K562 (cell line): Measurements from ENCODE around the gene TMEM79. TPM values are rescaled to one million over a fixed set of nuclear protein-coding genes. Genes with fewer than 3 reads are reported as not detected.
A peak's percentile ranks its signal among the peaks of the same experiment; 100 is the strongest.

Experiments
- ATAC-seq: fragments of 200-7000 bp; cut with Tn5 transposase; 3 replicates; pipeline ENCODE4 v1.9.1; 2020; ENCODE audit warnings: moderate library complexity
- BruUV-seq: library from RNA; stranded (reverse); fragments of 400-500 nt; replicated peaks from 2 replicates; lab custom pipeline; 2021; lab: Mats Ljungman, UMichigan
- CTCF ChIA-PET: fragments of 300-600 bp; formaldehyde crosslinking; extraction: SDS; loops from one replicate; lab custom pipeline; 2021; ENCODE audit warnings: low intra/inter-chr PET ratio; lab: Yijun Ruan, JAX
- POLR2A ChIA-PET: fragments of 300-600, 350-650 bp; sonication (Branson Sonifier 250); formaldehyde crosslinking; extraction: SDS; loops from one replicate; lab custom pipeline; 2021; ENCODE audit warnings: antibody characterized with exemption, inconsistent platforms; lab: Yijun Ruan, JAX
- DNase-seq, 4 experiments: peaks; one replicate each; pipeline versions ENCODE4 v3.0.0 to v3.0.0-alpha.2; 2011 to 2018; ENCODE audit warnings: low spot score in 3 of 4, mixed read lengths in 3 of 4; ENCODE audit errors: extremely low read depth in 1 of 4
- FAIRE-seq: peaks from 2 replicates; lab custom pipeline; 2011; peaks lifted over from hg19 to GRCh38; lab: Jason Lieb, UNC
- H2AFZ ChIP-seq: 2 replicates; pipeline ENCODE4 v1.6.0; 2011; ENCODE audit warnings: low read depth, low read length, control low read depth, inconsistent platforms
- H3K27ac ChIP-seq: fragments of 200-600 bp; 3 replicates; pipeline ENCODE4 v1.8.0; 2011; ENCODE audit warnings: low read depth, mild to moderate bottlenecking, control low read depth, inconsistent platforms, low read length, moderate library complexity, mixed read lengths; ENCODE audit errors: extremely low read depth
- H3K27me3 ChIP-seq, 2 experiments: fragments of 300-600 bp in 1 of 2; 2 replicates in 1 of 2; 3 replicates in 1 of 2; pipeline versions ENCODE4 v1.6.0 to v1.8.0; 2011; ENCODE audit warnings: inconsistent platforms in 2 of 2, low read length in 2 of 2, mild to moderate bottlenecking in 1 of 2, mixed read lengths in 1 of 2, moderate library complexity in 1 of 2; ENCODE audit not compliant: control insufficient read depth in 2 of 2, insufficient read depth in 2 of 2
- H3K36me3 ChIP-seq: fragments of 300-600 bp; 3 replicates; pipeline ENCODE4 v1.8.0; 2011; ENCODE audit warnings: mild to moderate bottlenecking, low read length, inconsistent platforms; ENCODE audit not compliant: control insufficient read depth, insufficient read depth
- H3K4me1 ChIP-seq, 2 experiments: fragments of 200-600 bp in 1 of 2; replicated peaks in 1 of 2; 2 replicates in 1 of 2; 3 replicates in 1 of 2; pipeline versions ENCODE4 v1.5.1 to v1.8.0; 2011; ENCODE audit warnings: inconsistent platforms in 2 of 2, low read length in 2 of 2, mild to moderate bottlenecking in 1 of 2, mixed read lengths in 1 of 2, moderate library complexity in 1 of 2; ENCODE audit not compliant: control insufficient read depth in 2 of 2, insufficient read depth in 2 of 2
- H3K4me2 ChIP-seq: 2 replicates; pipeline ENCODE4 v1.6.1; 2011; ENCODE audit warnings: low read length, control low read depth, inconsistent platforms, mixed read lengths; ENCODE audit not compliant: insufficient read depth
- H3K4me3 ChIP-seq: fragments of 200-600 bp; sonication (generic), shearing (Covaris generic); 2 replicates; pipeline ENCODE4 v1.5.1; 2016; ENCODE audit warnings: control low read depth, inconsistent platforms
- H3K79me2 ChIP-seq: fragments of 200-600 bp; 3 replicates; pipeline ENCODE4 v1.8.0; 2011; ENCODE audit warnings: low read length, inconsistent platforms; ENCODE audit not compliant: control insufficient read depth, insufficient read depth
- H3K9ac ChIP-seq, 2 experiments: 2 replicates each; pipeline versions ENCODE4 v1.6.0 to v1.6.1; 2011; ENCODE audit warnings: low read depth in 2 of 2, low read length in 2 of 2, control low read depth in 1 of 2, inconsistent platforms in 1 of 2, mild to moderate bottlenecking in 1 of 2, mixed read lengths in 1 of 2; ENCODE audit not compliant: insufficient read depth in 1 of 2
- H3K9me1 ChIP-seq: one replicate; pipeline ENCODE4 v1.6.0; 2011; ENCODE audit warnings: inconsistent platforms, mild to moderate bottlenecking, low read length, moderate library complexity; ENCODE audit not compliant: control insufficient read depth, insufficient read depth
- H3K9me3 ChIP-seq: replicated peaks from 2 replicates; pipeline ENCODE4 v1.5.1; 2011; ENCODE audit warnings: low read depth, low read length, inconsistent platforms; ENCODE audit not compliant: control insufficient read depth, insufficient read depth
- H4K20me1 ChIP-seq: replicated peaks from 2 replicates; pipeline ENCODE4 v1.6.1; 2011; ENCODE audit warnings: low read length, inconsistent platforms, mixed read lengths; ENCODE audit not compliant: control insufficient read depth, insufficient read depth
- ARNT ChIP-seq, 2 experiments: fragments of 450-650 bp; IDR thresholded peaks; 2 replicates each; pipeline ENCODE4 v1.6.1; 2016; ENCODE audit warnings: mild to moderate bottlenecking in 1 of 2
- ILF3 ChIP-seq: fragments of 450-650 bp; IDR thresholded peaks from 2 replicates; pipeline ENCODE4 v1.6.1; 2018; ENCODE audit warnings: antibody characterized with exemption, mild to moderate bottlenecking, moderate library complexity, borderline replicate concordance
- KHSRP ChIP-seq: fragments of 450-650 bp; IDR thresholded peaks from 2 replicates; pipeline ENCODE4 v1.6.1; 2017
- MAFG ChIP-seq: fragments of 450-650 bp; conservative IDR thresholded peaks from 2 replicates; pipeline ENCODE4 v1.6.1; 2016; ENCODE audit warnings: missing genetic modification characterization, missing compliant biosample characterization
- MCM3 ChIP-seq: fragments of 450-650 bp; IDR thresholded peaks from 2 replicates; pipeline ENCODE4 v1.6.1; 2016
- POLR2AphosphoS2 ChIP-seq: IDR thresholded peaks from 2 replicates; pipeline ENCODE4 v1.6.1; 2012; ENCODE audit warnings: low read length, improper control_type of control experiment
- POLR2G ChIP-seq: fragments of 200-400 bp; formaldehyde crosslinking; IDR thresholded peaks from 2 replicates; pipeline ENCODE4 v1.6.1; 2017; ENCODE audit warnings: low read depth, mild to moderate bottlenecking, antibody characterized with exemption, low read length, moderate library complexity
- RBFOX2 ChIP-seq: fragments of 200-400 bp; formaldehyde crosslinking; IDR thresholded peaks from 2 replicates; pipeline ENCODE4 v1.6.1; 2017; ENCODE audit warnings: low read depth, mild to moderate bottlenecking, low read length, moderate library complexity
- SRF ChIP-seq, 2 experiments: fragments of 250-450, 450-650 bp in 1 of 2; sonication (Bioruptor Pico) in 1 of 2; sonication (generic) in 1 of 2; formaldehyde crosslinking; IDR thresholded peaks; 2 replicates each; pipeline versions ENCODE4 v1.5.0 to v1.5.1; 2020 to 2022; ENCODE audit warnings: mild to moderate bottlenecking in 1 of 2, missing genetic modification reagents in 1 of 2
- ZMIZ1 ChIP-seq, 2 experiments: fragments of 150-350 bp in 1 of 2; IDR thresholded peaks; 2 replicates each; pipeline ENCODE4 v1.6.1; 2012 to 2016; ENCODE audit warnings: low read depth in 2 of 2, low read length in 2 of 2, mild to moderate bottlenecking in 1 of 2, moderate library complexity in 1 of 2
- ZNF445 ChIP-seq: fragments of 250-450 bp; sonication (Bioruptor Pico); IDR thresholded peaks from 2 replicates; pipeline ENCODE4 v1.4.0; 2020; ENCODE audit warnings: low read depth, mild to moderate bottlenecking, moderate library complexity
- WGBS: fragments of 100-300 bp; shearing (Covaris generic); methylation state at CpG from one replicate; pipeline ENCODE4 v1.1.6; 2016; ENCODE audit warnings: low coverage, mixed read lengths; ENCODE audit not compliant: insufficient coverage; ENCODE audit errors: missing lambda C conversion rate; 5-methylcytosine and 5-hydroxymethylcytosine counted together
- in situ Hi-C: fragments of 300-500 bp; cut with MboI; formaldehyde crosslinking; loops from 4 replicates; pipeline ENCODE4 v1.15.0; 2018; ENCODE audit warnings: inconsistent platforms, mixed read lengths
- intact Hi-C: fragments of 100-400 bp; cut with micrococcal nuclease; formaldehyde crosslinking; loops from 2 replicates; pipeline ENCODE4 v1.14.2; 2022
- polyA plus RNA-seq, 8 experiments: library from polyadenylated mRNA; depleted of rRNA in 4 of 8; stranded (reverse) in 5 of 8; unstranded in 3 of 8; fragments of >200 nt; fragmentation: Nextera tagmentation in 2 of 8; fragmentation: Illumina TruSeq in 1 of 8; extraction: Ambion mirVana in 2 of 8; extraction: Trizol in 1 of 8; gene quantifications; 2 replicates each; pipeline versions ENCODE4 v1.2.1 to v1.2.3, GENCODE V29; 2011 to 2014; ENCODE audit warnings: inconsistent platforms in 1 of 8, missing spikeins in 1 of 8
- total RNA-seq, 7 experiments: library from RNA; depleted of rRNA in 6 of 7; stranded (reverse); fragments of >200 nt in 6 of 7; fragmentation: Illumina TruSeq in 2 of 7; extraction: Trizol in 2 of 7; gene quantifications; 2 replicates each; pipeline versions ENCODE4 v1.2.1 to v1.2.3, GENCODE V29; 2011 to 2021; ENCODE audit warnings: low replicate concordance in 1 of 7
- TF ChIP-seq, protein P1 (sequence below): sonication (generic); formaldehyde crosslinking; IDR thresholded peaks from 2 replicates; pipeline ENCODE4 v1.8.1; 2023; ENCODE audit warnings: mild to moderate bottlenecking, missing genetic modification reagents

The TMEM79 gene
- total and polyA plus RNA-seq, 9 of the 15 experiments (the other 6 are each of a cell fraction or from before 2014, with no cell fraction given), result 0.69 to 6.8 (median 4.0) TPM

GRCh38 chr1:156241926-156242325, 42.2 kb upstream of the TMEM79 start, which contains the start of gene BGLAP:
Gene BGLAP (plus strand): TSS chr1:156242184. CDS start chr1:156242232, 48 bp downstream.
- no TSS peak for BruUV-seq
- no peak within 1 kb of the TSS for H3K4me2 ChIP-seq

More at GRCh38 chr1:156241926-156242325, 42.2 kb upstream of the TMEM79 start, which contains the start of gene BGLAP:
- H3K9ac ChIP-seq, result peak within 1 kb of the TSS in 1 of 2 experiments; percentile 79; a peak in 2 of 4 replicates
- POLR2A ChIA-PET, result interaction anchor here (0.5 to 2.0 kb wide), 5 partner anchors 8 to 268 kb away, joined by 3 to 7 read pairs (median 5); no protein-coding TSS in a partner anchor
- H3K9me3 ChIP-seq, result no peaks in the 10 kb centered on the region
- 78% methylated on average over 10 of the region's 14 CpGs for WGBS
- no peaks in the 10 kb centered on the region; the same call in 1 of the 2 replicates for H4K20me1 ChIP-seq
- ATAC-seq (no peak), DNase-seq (no peak), FAIRE-seq (no peak)
- in situ Hi-C loops (no loop called here), intact Hi-C loops (no loop called here)
- H3K4me3 ChIP-seq, result no peak within 1 kb of the TSS
- no peaks in the 10 kb centered on the region for H3K79me2 ChIP-seq
- CTCF ChIA-PET, result no interaction called here
- TF ChIP-seq POLR2AphosphoS2 (peak; percentile 21; the same call in 1 of the 2 replicates), ILF3 (no peak), RBFOX2 (0 out of 2 replicates have a peak, but pooled peaks have one; percentile 27), POLR2G (no peak; the same call in none of the 2 replicates), ZNF445 (CRISPR knock-in tag) (no peak), KHSRP (no peak), MCM3 (no peak), ZMIZ1 (IDR thresholded peaks at IDR 0.05; ENCODE audit: low read depth in 2 of 2, low read length in 2 of 2) (no peak), MAFG (tag) (no peak), SRF (CRISPR knock-in tag; IDR thresholded peaks at IDR 0.05) (no peak), ARNT (IDR thresholded peaks at IDR 0.05) (no peak)
- TF ChIP-seq, protein P1, sequence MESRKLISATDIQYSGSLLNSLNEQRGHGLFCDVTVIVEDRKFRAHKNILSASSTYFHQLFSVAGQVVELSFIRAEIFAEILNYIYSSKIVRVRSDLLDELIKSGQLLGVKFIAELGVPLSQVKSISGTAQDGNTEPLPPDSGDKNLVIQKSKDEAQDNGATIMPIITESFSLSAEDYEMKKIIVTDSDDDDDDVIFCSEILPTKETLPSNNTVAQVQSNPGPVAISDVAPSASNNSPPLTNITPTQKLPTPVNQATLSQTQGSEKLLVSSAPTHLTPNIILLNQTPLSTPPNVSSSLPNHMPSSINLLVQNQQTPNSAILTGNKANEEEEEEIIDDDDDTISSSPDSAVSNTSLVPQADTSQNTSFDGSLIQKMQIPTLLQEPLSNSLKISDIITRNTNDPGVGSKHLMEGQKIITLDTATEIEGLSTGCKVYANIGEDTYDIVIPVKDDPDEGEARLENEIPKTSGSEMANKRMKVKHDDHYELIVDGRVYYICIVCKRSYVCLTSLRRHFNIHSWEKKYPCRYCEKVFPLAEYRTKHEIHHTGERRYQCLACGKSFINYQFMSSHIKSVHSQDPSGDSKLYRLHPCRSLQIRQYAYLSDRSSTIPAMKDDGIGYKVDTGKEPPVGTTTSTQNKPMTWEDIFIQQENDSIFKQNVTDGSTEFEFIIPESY (CRISPR knock-in tag), result no peak
- H3K27me3 ChIP-seq, result no peaks in the 10 kb centered on the region
- peaks cover 19% of the 10 kb centered on the region; the same call in 2 of the 3 replicates for H3K36me3 ChIP-seq
- H3K27ac ChIP-seq, result no peak within 1 kb of the TSS
- no peak within 1 kb of the TSS for H2AFZ ChIP-seq
- peaks cover 3% of the 10 kb centered on the region for H3K9me1 ChIP-seq
- peaks cover 0 to 39% of the 10 kb centered on the region in 2 experiments; a peak in 3 of 5 replicates for H3K4me1 ChIP-seq
